HepG2 (cell line): Measurements from ENCODE around the gene HLA-DRB1.

ENCODE experiments used
- ATF4 ChIP-seq, 2 experiments: fragments of 450-650 bp in 1 of 2; sonication (generic) in 1 of 2; formaldehyde crosslinking; IDR thresholded peaks; 2 replicates each; pipeline versions ENCODE4 v1.5.0 to v1.8.0; 2020 to 2022; ENCODE audit warnings: mild to moderate bottlenecking in 1 of 2, missing genetic modification reagents in 1 of 2
- NR2F2 ChIP-seq: IDR thresholded peaks from 2 replicates; pipeline ENCODE4 v1.6.1; 2012; ENCODE audit warnings: low read depth, inconsistent platforms, borderline replicate concordance
- RERE ChIP-seq: IDR thresholded peaks from 2 replicates; pipeline ENCODE4 v1.6.1; 2016; ENCODE audit warnings: low read depth, missing genetic modification reagents, missing compliant biosample characterization
- RFX5 ChIP-seq: IDR thresholded peaks from 2 replicates; pipeline ENCODE4 v1.6.1; 2011; ENCODE audit warnings: low read depth, low read length, improper control_type of control experiment

GRCh38 chr6:32568561-32568960 is 21.1 kb downstream of the HLA-DRB1 start:
- TF ChIP-seq ATF4 (CRISPR knock-in tag; IDR thresholded peaks at IDR 0.05): no peak
- TF ChIP-seq RFX5: no peak
- no peak for TF ChIP-seq RERE
- TF ChIP-seq NR2F2: no peak
